ENCODE results near the gene SMOC2. TPM values are rescaled to one million over a fixed set of nuclear protein-coding genes. Genes with fewer than 3 reads are reported as not detected.

SMOC2 gene
- total and polyA plus RNA-seq, 2 experiments from 2014 or later = 1.9 to 3.2 TPM

- H3K36me3 ChIP-seq = no peaks in the 10 kb centered on the region
- H3K4me1 ChIP-seq (ENCODE audit: low read depth) = no peaks in the 10 kb centered on the region
- H3K27ac ChIP-seq = no peak overlapping the region
- H3K9me3 ChIP-seq (ENCODE audit: low read depth) = no peaks in the 10 kb centered on the region
- DNase-seq (ENCODE audit: low read depth in 1 of 2, low spot score in 1 of 2) = no peak
- TF ChIP-seq CTCF (IDR thresholded peaks at IDR 0.05; ENCODE audit: low read depth, low read length) = no peak
- no peaks in the 10 kb centered on the region for H3K27me3 ChIP-seq
- H3K4me3 ChIP-seq = no peak overlapping the region
These were observed 24.9 kb upstream of the SMOC2 start for GRCh38 chr6:168415993-168416530.

- H3K4me1 ChIP-seq (ENCODE audit: low read depth) = no peaks in the 10 kb centered on the region
These were observed 24.5 kb upstream of the SMOC2 start for GRCh38 chr6:168416531-168416930.

GRCh38 chr6:168417191-168417590, 23.8 kb upstream of the SMOC2 start:
- no peaks in the 10 kb centered on the region for H3K4me1 ChIP-seq (ENCODE audit: low read depth)

More at GRCh38 chr6:168416531-168416930, 24.5 kb upstream of the SMOC2 start:
- H3K27me3 ChIP-seq = no peaks in the 10 kb centered on the region
- H3K9me3 ChIP-seq (ENCODE audit: low read depth) = no peaks in the 10 kb centered on the region
- H3K36me3 ChIP-seq = no peaks in the 10 kb centered on the region
- no peak for DNase-seq (ENCODE audit: low read depth in 1 of 2, low spot score in 1 of 2)
- H3K4me3 ChIP-seq = no peak overlapping the region
- H3K27ac ChIP-seq = no peak overlapping the region
- no peak for TF ChIP-seq CTCF (IDR thresholded peaks at IDR 0.05; ENCODE audit: low read depth, low read length)

GRCh38 chr6:168417679-168418557, 23.1 kb upstream of the SMOC2 start:
- no peaks in the 10 kb centered on the region for H3K27me3 ChIP-seq
- no peak overlapping the region for H3K4me3 ChIP-seq
- no peak for TF ChIP-seq CTCF (IDR thresholded peaks at IDR 0.05; ENCODE audit: low read depth, low read length)
- no peak for DNase-seq (ENCODE audit: low read depth in 1 of 2, low spot score in 1 of 2)
- H3K27ac ChIP-seq = no peak overlapping the region
- H3K36me3 ChIP-seq = no peaks in the 10 kb centered on the region
- H3K9me3 ChIP-seq (ENCODE audit: low read depth) = no peaks in the 10 kb centered on the region
- no peaks in the 10 kb centered on the region for H3K4me1 ChIP-seq (ENCODE audit: low read depth)

More at GRCh38 chr6:168417191-168417590, 23.8 kb upstream of the SMOC2 start:
- Histone ChIP-seq H3K9me3 (ENCODE audit: low read depth) (no peaks in the 10 kb centered on the region), H3K4me3 (no peak overlapping the region), H3K36me3 (no peaks in the 10 kb centered on the region), H3K27me3 (no peaks in the 10 kb centered on the region), H3K27ac (no peak overlapping the region)
- peak in 1 of 2 donors; percentile 8 for DNase-seq (ENCODE audit: low read depth in 1 of 2, low spot score in 1 of 2)
- TF ChIP-seq CTCF (IDR thresholded peaks at IDR 0.05; ENCODE audit: low read depth, low read length) = no peak

GRCh38 chr6:168418711-168419121, 22.3 kb upstream of the SMOC2 start:
- no peak overlapping the region for H3K27ac ChIP-seq
- H3K4me1 ChIP-seq (ENCODE audit: low read depth) = no peaks in the 10 kb centered on the region
- no peak overlapping the region for H3K4me3 ChIP-seq
- DNase-seq (ENCODE audit: low read depth in 1 of 2, low spot score in 1 of 2) = no peak
- H3K9me3 ChIP-seq (ENCODE audit: low read depth) = no peaks in the 10 kb centered on the region
- TF ChIP-seq CTCF (IDR thresholded peaks at IDR 0.05; ENCODE audit: low read depth, low read length) = no peak
- no peaks in the 10 kb centered on the region for H3K36me3 ChIP-seq
- H3K27me3 ChIP-seq = no peaks in the 10 kb centered on the region

Measured in cardiac muscle cell (in vitro differentiated cells and primary cell).